Mesothelial cell of epicardium (in vitro differentiated cells): ENCODE measurements around the gene GPR68. TPM values are rescaled to one million over a fixed set of nuclear protein-coding genes. Genes with fewer than 3 reads are reported as not detected.
"Not testable (repeated sequence)": the region's sequence is repeated elsewhere in the genome, so short reads cannot be mapped to it uniquely, and the experiment has no call there.

ENCODE experiments used
- DNase-seq, 2 experiments: peaks; one replicate each; pipeline ENCODE4 v3.0.0; 2021; ENCODE audit warnings: low spot score in 2 of 2; ENCODE audit not compliant: unreplicated experiment in 2 of 2
- H3K27ac Mint-ChIP-seq: 2 replicates; pipeline ENCODE4 v1.8.0; 2021; ENCODE audit warnings: mixed read lengths
- H3K27me3 Mint-ChIP-seq: 2 replicates; pipeline ENCODE4 v1.8.0; 2021; ENCODE audit warnings: low read depth, mixed read lengths
- H3K36me3 Mint-ChIP-seq: 2 replicates; pipeline ENCODE4 v1.8.0; 2021; ENCODE audit warnings: mixed read lengths
- H3K4me1 Mint-ChIP-seq: 2 replicates; pipeline ENCODE4 v1.8.0; 2021; ENCODE audit warnings: mixed read lengths
- H3K4me3 Mint-ChIP-seq: 2 replicates; pipeline ENCODE4 v1.8.0; 2021; ENCODE audit warnings: mild to moderate bottlenecking, moderate library complexity, mixed read lengths
- H3K9me3 Mint-ChIP-seq: 2 replicates; pipeline ENCODE4 v1.8.0; 2021; ENCODE audit warnings: mixed read lengths
- total RNA-seq: library from RNA; stranded (reverse); gene quantifications from 3 replicates; pipeline ENCODE4 v1.2.1, GENCODE V29; 2021
- TF ChIP-seq, protein P1 (sequence below): fragments of 200-600 bp; sonication (generic); IDR thresholded peaks from one replicate; pipeline ENCODE4 v1.5.0; 2021; ENCODE audit warnings: antibody characterized with exemption; ENCODE audit not compliant: unreplicated experiment

Gene GPR68
- total RNA-seq, 1 donor from 2014 or later, result 1.1 TPM

GRCh38 chr14:91187271-91187670 is 57.2 kb downstream of the GPR68 start:
- H3K27ac Mint-ChIP-seq, result no peak overlapping the region
- no peak for DNase-seq

DNA sequence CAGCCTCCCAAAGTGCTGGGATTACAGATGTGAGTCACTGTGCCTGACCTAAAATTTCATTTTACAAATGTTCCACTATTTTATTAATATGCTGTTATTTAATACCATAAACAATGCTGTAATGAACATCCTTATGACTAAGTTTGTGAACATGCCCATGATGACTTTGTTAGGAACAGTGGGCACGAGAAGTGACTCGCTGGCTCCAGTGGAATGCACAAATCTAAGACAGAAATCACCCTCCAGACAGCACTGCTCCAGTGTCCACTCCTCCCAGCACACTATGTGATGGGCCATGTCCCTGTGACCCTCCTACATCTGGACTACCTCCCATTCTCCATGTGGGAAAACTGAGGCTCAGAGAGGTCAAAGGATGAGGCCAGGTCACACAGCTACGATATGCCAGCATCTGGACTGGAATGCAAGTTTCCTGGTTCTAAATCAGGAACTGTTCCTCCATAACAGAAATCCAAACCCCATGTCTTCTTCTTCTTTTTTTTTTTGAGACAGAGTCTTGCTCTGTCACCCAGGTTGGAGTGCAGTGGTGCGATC is 57.9 kb downstream of the GPR68 start:
- Mint-ChIP-seq H3K27ac (no peak overlapping the region), H3K36me3 (peaks cover 48% of the 10 kb centered on the region), H3K27me3 (no peaks in the 10 kb centered on the region), H3K4me1 (no peaks in the 10 kb centered on the region), H3K4me3 (no peak overlapping the region), H3K9me3 (no peaks in the 10 kb centered on the region)
- TF ChIP-seq, protein P1, sequence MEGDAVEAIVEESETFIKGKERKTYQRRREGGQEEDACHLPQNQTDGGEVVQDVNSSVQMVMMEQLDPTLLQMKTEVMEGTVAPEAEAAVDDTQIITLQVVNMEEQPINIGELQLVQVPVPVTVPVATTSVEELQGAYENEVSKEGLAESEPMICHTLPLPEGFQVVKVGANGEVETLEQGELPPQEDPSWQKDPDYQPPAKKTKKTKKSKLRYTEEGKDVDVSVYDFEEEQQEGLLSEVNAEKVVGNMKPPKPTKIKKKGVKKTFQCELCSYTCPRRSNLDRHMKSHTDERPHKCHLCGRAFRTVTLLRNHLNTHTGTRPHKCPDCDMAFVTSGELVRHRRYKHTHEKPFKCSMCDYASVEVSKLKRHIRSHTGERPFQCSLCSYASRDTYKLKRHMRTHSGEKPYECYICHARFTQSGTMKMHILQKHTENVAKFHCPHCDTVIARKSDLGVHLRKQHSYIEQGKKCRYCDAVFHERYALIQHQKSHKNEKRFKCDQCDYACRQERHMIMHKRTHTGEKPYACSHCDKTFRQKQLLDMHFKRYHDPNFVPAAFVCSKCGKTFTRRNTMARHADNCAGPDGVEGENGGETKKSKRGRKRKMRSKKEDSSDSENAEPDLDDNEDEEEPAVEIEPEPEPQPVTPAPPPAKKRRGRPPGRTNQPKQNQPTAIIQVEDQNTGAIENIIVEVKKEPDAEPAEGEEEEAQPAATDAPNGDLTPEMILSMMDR, result no peak
- DNase-seq, result no peak

More at GRCh38 chr14:91187271-91187670, 57.2 kb downstream of the GPR68 start:
- TF ChIP-seq, protein P1, result no peak
- Mint-ChIP-seq H3K27me3 (no peaks in the 10 kb centered on the region), H3K4me3 (no peak overlapping the region), H3K36me3 (peaks cover 54% of the 10 kb centered on the region), H3K4me1 (no peaks in the 10 kb centered on the region), H3K9me3 (no peaks in the 10 kb centered on the region)

DNA sequence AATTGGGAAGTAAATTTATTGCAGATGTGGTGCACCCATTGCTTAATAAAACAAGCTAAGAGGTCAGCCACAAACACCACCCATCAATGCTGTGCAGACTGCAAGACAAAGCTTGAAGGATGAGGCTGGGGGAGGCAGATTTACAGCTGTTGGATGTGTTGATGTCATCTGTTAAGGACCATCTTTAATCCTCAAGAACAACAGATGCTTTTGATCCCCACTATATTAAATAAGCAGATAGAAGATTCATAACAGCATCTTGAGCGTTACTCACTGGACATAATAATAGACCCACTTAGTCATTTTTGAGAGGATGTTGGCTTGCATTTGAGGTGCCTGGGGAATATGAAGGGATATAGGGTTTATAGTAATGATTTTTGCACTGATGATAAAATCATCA is 58.8 kb downstream of the GPR68 start:
- H3K9me3 Mint-ChIP-seq, result no peaks in the 10 kb centered on the region
- no peaks in the 10 kb centered on the region for H3K27me3 Mint-ChIP-seq
- no peak for DNase-seq
- TF ChIP-seq, protein P1, result no peak
- peaks cover 47% of the 10 kb centered on the region for H3K36me3 Mint-ChIP-seq
- no peaks in the 10 kb centered on the region for H3K4me1 Mint-ChIP-seq
- no peak overlapping the region for H3K4me3 Mint-ChIP-seq
- H3K27ac Mint-ChIP-seq, result no peak overlapping the region

DNA sequence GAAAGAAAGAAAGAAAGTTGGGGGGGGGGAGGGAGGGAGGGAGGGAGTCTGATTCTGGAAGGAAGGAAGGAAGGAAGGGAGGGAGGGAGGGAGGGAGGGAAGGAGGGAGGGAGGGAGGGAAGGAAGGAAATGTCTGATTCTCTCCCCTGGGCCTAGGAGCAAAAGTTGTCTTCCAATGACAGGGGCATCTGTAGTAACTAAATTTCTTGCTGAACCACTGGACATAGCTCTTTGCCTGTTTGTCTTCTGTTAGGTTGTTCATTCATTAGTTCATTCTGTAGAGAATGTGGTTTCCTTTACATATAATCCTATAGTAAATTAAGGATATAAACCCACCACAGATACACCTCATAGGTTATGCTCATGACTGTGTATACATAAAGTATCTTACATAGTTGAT is 59.9 kb downstream of the GPR68 start:
- H3K4me1 Mint-ChIP-seq, result no peaks in the 10 kb centered on the region
- H3K27ac Mint-ChIP-seq, result no peak overlapping the region
- H3K27me3 Mint-ChIP-seq, result no peaks in the 10 kb centered on the region

GRCh38 chr14:91182753-91183152 is 61.8 kb downstream of the GPR68 start:
- H3K9me3 Mint-ChIP-seq, H3K27me3 Mint-ChIP-seq, DNase-seq, H3K27ac Mint-ChIP-seq, H3K4me3 Mint-ChIP-seq, H3K4me1 Mint-ChIP-seq: not testable (repeated sequence)
- peaks cover 33% of the 10 kb centered on the region for H3K36me3 Mint-ChIP-seq

More for the DNA sequence above, 59.9 kb downstream of the GPR68 start:
- H3K4me3 Mint-ChIP-seq, result no peak overlapping the region
- TF ChIP-seq, protein P1, result no peak
- no peak for DNase-seq
- peaks cover 40% of the 10 kb centered on the region for H3K36me3 Mint-ChIP-seq
- H3K9me3 Mint-ChIP-seq, result no peaks in the 10 kb centered on the region

Other genes with a start within 250 kb of the GPR68 start
- gene RPS6KA5, start 184.1 kb downstream of the GPR68 start, total RNA-seq, result 11.0 to 12.8 TPM (median 11.8 TPM) in 3 replicates
- gene DGLUCY, start 130.6 kb downstream of the GPR68 start, total RNA-seq, result 59.2 to 64.1 TPM (median 62.8 TPM) in 3 replicates
- 23.1 to 24.8 TPM (median 23.7 TPM) in 3 replicates for gene CCDC88C, start 173.1 kb upstream of the GPR68 start, total RNA-seq